ENCODE results near the gene NRP2. TPM values are rescaled to one million over a fixed set of nuclear protein-coding genes. Genes with fewer than 3 reads are reported as not detected.
A peak's percentile ranks its signal among the peaks of the same experiment; 100 is the strongest.

The NRP2 gene
- total RNA-seq, 6 donors from 2014 or later = 61.4 to 99.4 (median 71.8) TPM

DNA sequence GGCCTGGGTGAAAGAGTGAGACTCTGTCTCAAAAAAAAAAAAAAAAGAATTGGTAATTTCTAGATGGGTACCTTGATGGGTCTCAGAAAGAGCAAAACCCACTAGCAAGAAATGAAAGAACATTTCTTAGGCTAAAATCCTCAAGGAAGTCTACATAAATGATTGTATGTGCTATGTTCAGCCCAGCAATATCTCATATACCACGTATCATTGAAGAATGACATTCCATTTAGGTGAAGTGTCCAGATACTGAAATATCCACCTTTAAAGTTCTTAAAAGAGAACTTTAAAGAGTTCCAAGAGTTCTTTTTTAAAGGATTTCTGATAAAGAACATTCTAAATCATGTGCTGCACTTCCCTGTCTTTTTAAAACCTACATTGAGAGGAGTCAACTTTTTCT is 19.2 kb downstream of the NRP2 start:
- H3K4me1 ChIP-seq = peaks cover 14 to 47% (median 32%) of the 10 kb centered on the region in 4 donors
- ATAC-seq (ENCODE audit: low FRiP score in 2 of 2) = no peak
- WGBS, 2 donors = 71 to 75% methylated on average over 1 of the region's 1 CpG

DNA sequence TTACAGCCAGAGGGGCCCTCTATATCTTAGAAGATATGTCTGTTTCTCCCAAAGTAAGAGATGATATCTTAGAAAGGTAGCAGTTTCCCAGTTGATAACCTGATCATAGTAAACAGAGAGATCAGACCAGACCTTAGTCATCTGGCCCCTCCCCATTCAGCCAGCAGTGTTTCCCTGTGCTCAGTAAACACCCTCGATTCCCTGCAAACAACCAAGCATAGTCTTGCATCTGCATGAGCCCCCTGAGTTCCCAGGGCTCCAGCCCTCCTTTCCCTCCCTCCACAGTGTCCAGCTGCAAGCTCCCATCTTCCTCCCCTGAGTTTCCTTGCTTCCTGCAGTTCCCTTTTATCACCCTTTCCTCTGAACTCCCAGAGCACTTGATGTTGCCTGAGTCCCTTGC is 20.3 kb downstream of the NRP2 start:
- no peak for TF ChIP-seq POLR2AphosphoS5 (IDR thresholded peaks at IDR 0.05)
- TF ChIP-seq, protein P1, sequence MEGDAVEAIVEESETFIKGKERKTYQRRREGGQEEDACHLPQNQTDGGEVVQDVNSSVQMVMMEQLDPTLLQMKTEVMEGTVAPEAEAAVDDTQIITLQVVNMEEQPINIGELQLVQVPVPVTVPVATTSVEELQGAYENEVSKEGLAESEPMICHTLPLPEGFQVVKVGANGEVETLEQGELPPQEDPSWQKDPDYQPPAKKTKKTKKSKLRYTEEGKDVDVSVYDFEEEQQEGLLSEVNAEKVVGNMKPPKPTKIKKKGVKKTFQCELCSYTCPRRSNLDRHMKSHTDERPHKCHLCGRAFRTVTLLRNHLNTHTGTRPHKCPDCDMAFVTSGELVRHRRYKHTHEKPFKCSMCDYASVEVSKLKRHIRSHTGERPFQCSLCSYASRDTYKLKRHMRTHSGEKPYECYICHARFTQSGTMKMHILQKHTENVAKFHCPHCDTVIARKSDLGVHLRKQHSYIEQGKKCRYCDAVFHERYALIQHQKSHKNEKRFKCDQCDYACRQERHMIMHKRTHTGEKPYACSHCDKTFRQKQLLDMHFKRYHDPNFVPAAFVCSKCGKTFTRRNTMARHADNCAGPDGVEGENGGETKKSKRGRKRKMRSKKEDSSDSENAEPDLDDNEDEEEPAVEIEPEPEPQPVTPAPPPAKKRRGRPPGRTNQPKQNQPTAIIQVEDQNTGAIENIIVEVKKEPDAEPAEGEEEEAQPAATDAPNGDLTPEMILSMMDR (IDR thresholded peaks at IDR 0.05) = no peak
- no peak for TF ChIP-seq EP300 (IDR thresholded peaks at IDR 0.05)
- no peak for TF ChIP-seq POLR2A (IDR thresholded peaks at IDR 0.05)
- Histone ChIP-seq H3K4me3 (no peak overlapping the region), H3K36me3 (peaks cover 0 to 8% (median 4%) of the 10 kb centered on the region in 4 donors), H3K9me3 (no peaks in the 10 kb centered on the region), H3K27ac (peak overlapping the region in 1 of 4 donors; percentile 65), H3K27me3 (no peaks in the 10 kb centered on the region), H3K4me1 (peaks cover 22 to 57% (median 41%) of the 10 kb centered on the region in 4 donors)
- WGBS, 2 donors = 61 to 68% methylated on average over 1 of the region's 1 CpG
- DNase-seq (no peak), ATAC-seq (ENCODE audit: low FRiP score in 2 of 2) (no peak)

More for the DNA sequence above, 19.2 kb downstream of the NRP2 start:
- H3K27ac ChIP-seq = peak overlapping the region in 2 of 4 donors; percentile 56 to 68
- DNase-seq = no peak
- TF ChIP-seq EP300 (IDR thresholded peaks at IDR 0.05) (no peak), POLR2AphosphoS5 (IDR thresholded peaks at IDR 0.05) (no peak), POLR2A (IDR thresholded peaks at IDR 0.05) (no peak)
- TF ChIP-seq, protein P1 (IDR thresholded peaks at IDR 0.05) = no peak
- no peaks in the 10 kb centered on the region for H3K27me3 ChIP-seq
- peaks cover 0 to 8% (median 5%) of the 10 kb centered on the region in 4 donors for H3K36me3 ChIP-seq
- no peaks in the 10 kb centered on the region for H3K9me3 ChIP-seq
- H3K4me3 ChIP-seq = no peak overlapping the region

DNA sequence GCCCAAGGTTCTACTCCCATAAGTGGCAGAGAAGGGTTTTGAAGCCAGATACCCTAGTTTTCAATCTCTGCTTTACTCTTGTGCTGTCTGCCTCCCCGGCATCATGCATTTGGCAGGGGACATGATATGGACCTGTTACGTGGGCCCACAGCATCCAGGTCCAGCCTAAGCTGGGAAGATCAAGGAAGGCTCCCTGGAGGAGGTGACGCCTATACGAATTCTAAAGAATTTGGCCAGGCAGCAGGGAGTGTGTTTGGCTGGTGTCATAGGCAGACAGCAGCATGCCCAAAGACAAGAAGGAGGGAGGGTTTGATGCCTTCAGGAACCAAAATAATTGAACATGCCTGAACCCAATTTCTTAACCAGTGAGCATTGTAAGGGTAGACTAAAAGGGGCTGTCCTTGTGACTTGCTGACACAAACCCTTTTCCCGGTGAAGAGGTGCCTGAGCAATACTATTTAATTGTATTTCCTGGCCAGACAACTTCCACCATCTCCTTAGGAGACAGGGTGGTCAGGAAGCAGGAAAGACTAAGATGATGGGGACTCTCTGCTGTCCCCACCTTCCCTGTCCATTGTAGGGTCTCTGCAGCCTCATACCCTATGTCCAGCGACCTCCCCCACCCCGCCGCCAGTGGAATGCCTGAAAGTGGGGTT is 21.3 kb downstream of the NRP2 start:
- WGBS, 2 donors = 75% methylated on average over 8 of the region's 8 CpGs
- ATAC-seq (ENCODE audit: low FRiP score in 2 of 2) (no peak), DNase-seq (peak in 1 of 2 donors; percentile 27)
- Histone ChIP-seq H3K4me1 (peaks cover 29 to 67% (median 49%) of the 10 kb centered on the region in 4 donors), H3K27me3 (no peaks in the 10 kb centered on the region), H3K4me3 (no peak overlapping the region), H3K27ac (peak overlapping the region; percentile 14 to 65 (median 34)), H3K36me3 (peaks cover 0 to 8% (median 0%) of the 10 kb centered on the region in 4 donors), H3K9me3 (no peaks in the 10 kb centered on the region)
- TF ChIP-seq, protein P1 (IDR thresholded peaks at IDR 0.05) = no peak
- TF ChIP-seq POLR2AphosphoS5 (IDR thresholded peaks at IDR 0.05) (no peak), POLR2A (IDR thresholded peaks at IDR 0.05) (no peak), EP300 (IDR thresholded peaks at IDR 0.05) (no peak)

DNA sequence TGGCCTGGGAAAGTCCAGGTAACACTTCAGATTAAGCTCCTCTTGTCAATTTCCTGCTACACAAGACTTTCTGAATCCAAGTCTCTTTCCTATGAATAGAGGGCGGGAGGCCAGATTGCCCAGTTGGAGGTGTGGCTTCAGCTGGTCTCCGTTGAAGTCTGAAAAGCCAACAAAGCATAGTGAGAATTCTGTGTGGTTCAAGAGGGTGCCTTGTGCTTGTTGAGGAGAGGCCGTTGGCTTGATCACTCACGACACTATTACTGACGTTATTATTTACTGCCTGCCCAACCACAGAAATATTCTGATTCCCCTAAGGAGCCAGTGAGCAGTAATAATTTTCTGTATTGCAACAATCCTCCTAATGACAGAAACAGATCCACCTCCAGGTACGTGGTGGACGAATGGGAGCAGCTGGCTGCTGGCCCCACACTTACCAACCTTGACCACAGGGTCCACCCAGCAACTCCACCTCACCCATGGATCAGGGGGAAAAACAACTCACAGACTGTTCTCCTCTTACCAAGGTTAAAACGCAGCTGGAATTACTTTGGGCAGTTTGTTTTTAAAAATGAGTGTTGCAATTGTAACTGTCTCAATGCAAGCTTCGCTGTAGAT is 21.9 kb downstream of the NRP2 start:
- peak in 1 of 2 donors; percentile 80 for ATAC-seq (ENCODE audit: low FRiP score in 2 of 2)
- DNase-seq = peak in 1 of 2 donors; percentile 81
- H3K4me3 ChIP-seq = no peak overlapping the region
- no peaks in the 10 kb centered on the region for H3K9me3 ChIP-seq
- peaks cover 29 to 72% (median 52%) of the 10 kb centered on the region in 4 donors for H3K4me1 ChIP-seq
- 59 to 60% methylated on average over 6 to 9 of the region's 9 CpGs for WGBS, 2 donors
- TF ChIP-seq POLR2AphosphoS5 (IDR thresholded peaks at IDR 0.05) (peak in 1 of 2 donors; percentile 14), POLR2A (IDR thresholded peaks at IDR 0.05) (peak in 1 of 4 donors; percentile 8), EP300 (IDR thresholded peaks at IDR 0.05) (no peak)
- TF ChIP-seq, protein P1 (IDR thresholded peaks at IDR 0.05) = no peak
- peaks cover 0 to 8% (median 0%) of the 10 kb centered on the region in 4 donors for H3K36me3 ChIP-seq
- peak overlapping the region; percentile 14 to 65 (median 34) for H3K27ac ChIP-seq
- no peaks in the 10 kb centered on the region for H3K27me3 ChIP-seq

All from upper lobe of left lung (tissue), 6 donors.